HepG2 (cell line): ENCODE results near the gene DAPK1. TPM values are rescaled to one million over a fixed set of nuclear protein-coding genes. Genes with fewer than 3 reads are reported as not detected.

Source experiments
- ATF1 ChIP-seq: IDR thresholded peaks from 2 replicates; pipeline ENCODE4 v1.6.1; 2016; ENCODE audit warnings: mild to moderate bottlenecking, control low read depth
- CHCHD3 ChIP-seq: sonication (generic); formaldehyde crosslinking; IDR thresholded peaks from 2 replicates; pipeline ENCODE4 v1.8.0; 2022; ENCODE audit warnings: mild to moderate bottlenecking, missing genetic modification reagents, moderate library complexity
- EP300 ChIP-seq, 3 experiments: sonication (generic) in 1 of 3; formaldehyde crosslinking in 1 of 3; IDR thresholded peaks; 2 replicates each; pipeline versions ENCODE4 v1.5.1 to v1.6.1; 2011 to 2020; ENCODE audit warnings: low read depth in 2 of 3, low read length in 2 of 3, borderline replicate concordance in 1 of 3, improper control_type of control experiment in 1 of 3, mild to moderate bottlenecking in 1 of 3, missing genetic modification reagents in 1 of 3, moderate library complexity in 1 of 3
- FLYWCH1 ChIP-seq: sonication (generic); formaldehyde crosslinking; IDR thresholded peaks from 2 replicates; pipeline ENCODE4 v1.8.1; 2023; ENCODE audit warnings: mild to moderate bottlenecking, missing genetic modification reagents
- FOXM1 ChIP-seq: sonication (generic); formaldehyde crosslinking; IDR thresholded peaks from 2 replicates; pipeline ENCODE4 v1.5.0; 2020; ENCODE audit warnings: missing genetic modification reagents
- GATA4 ChIP-seq: sonication (generic); IDR thresholded peaks from 2 replicates; pipeline ENCODE4 v1.6.1; 2016; ENCODE audit warnings: antibody characterized with exemption, low read depth, borderline replicate concordance
- GATAD1 ChIP-seq: IDR thresholded peaks from 2 replicates; pipeline ENCODE4 v1.6.1; 2016; ENCODE audit warnings: missing genetic modification reagents, missing compliant biosample characterization
- KDM2A ChIP-seq: sonication (generic); formaldehyde crosslinking; IDR thresholded peaks from 2 replicates; pipeline ENCODE4 v1.4.0; 2020; ENCODE audit warnings: low read depth, missing genetic modification reagents, borderline replicate concordance
- KDM3A ChIP-seq: IDR thresholded peaks from 2 replicates; pipeline ENCODE4 v1.6.1; 2018; ENCODE audit warnings: low read depth, missing compliant biosample characterization
- KDM5B ChIP-seq: sonication (generic); formaldehyde crosslinking; IDR thresholded peaks from 2 replicates; pipeline ENCODE4 v1.4.0; 2020; ENCODE audit warnings: missing genetic modification reagents, mild to moderate bottlenecking, borderline replicate concordance
- MAF1 ChIP-seq: sonication (generic); formaldehyde crosslinking; IDR thresholded peaks from 2 replicates; pipeline ENCODE4 v1.5.0; 2020; ENCODE audit warnings: missing genetic modification reagents, borderline replicate concordance
- NAIF1 ChIP-seq: sonication (generic); formaldehyde crosslinking; IDR thresholded peaks from 2 replicates; pipeline ENCODE4 v1.5.0; 2020; ENCODE audit warnings: mild to moderate bottlenecking, missing genetic modification reagents, borderline replicate concordance
- PITX1 ChIP-seq: sonication (generic); formaldehyde crosslinking; IDR thresholded peaks from 2 replicates; pipeline ENCODE4 v1.5.1; 2020; ENCODE audit warnings: mild to moderate bottlenecking, missing genetic modification reagents
- REL ChIP-seq: sonication (generic); formaldehyde crosslinking; conservative IDR thresholded peaks from 2 replicates; pipeline ENCODE4 v1.8.0; 2022; ENCODE audit warnings: mild to moderate bottlenecking, missing genetic modification reagents, moderate library complexity
- TOE1 ChIP-seq: sonication (generic); formaldehyde crosslinking; IDR thresholded peaks from 2 replicates; pipeline ENCODE4 v1.4.0; 2020; ENCODE audit warnings: mild to moderate bottlenecking, missing genetic modification reagents
- TRIM24 ChIP-seq: sonication (generic); formaldehyde crosslinking; IDR thresholded peaks from 2 replicates; pipeline ENCODE4 v1.8.0; 2022; ENCODE audit warnings: mild to moderate bottlenecking, missing genetic modification reagents
- TSC22D2 ChIP-seq: sonication (generic); formaldehyde crosslinking; IDR thresholded peaks from 2 replicates; pipeline ENCODE4 v1.5.1; 2020; ENCODE audit warnings: missing genetic modification reagents, mild to moderate bottlenecking, borderline replicate concordance
- ZFP90 ChIP-seq: sonication (generic); formaldehyde crosslinking; IDR thresholded peaks from 2 replicates; pipeline ENCODE4 v1.8.0; 2022; ENCODE audit warnings: missing genetic modification reagents, mild to moderate bottlenecking, inconsistent platforms, borderline replicate concordance
- ZNF296 ChIP-seq: sonication (generic); formaldehyde crosslinking; conservative IDR thresholded peaks from 2 replicates; pipeline ENCODE4 v1.5.0; 2020; ENCODE audit warnings: mild to moderate bottlenecking, missing genetic modification reagents
- ZNF737 ChIP-seq: sonication (generic); formaldehyde crosslinking; IDR thresholded peaks from 2 replicates; pipeline ENCODE4 v1.5.0; 2020; ENCODE audit warnings: missing genetic modification reagents, mild to moderate bottlenecking, borderline replicate concordance
- polyA plus RNA-seq, 8 experiments: library from polyadenylated mRNA; depleted of rRNA in 3 of 8; stranded (reverse) in 7 of 8; unstranded in 1 of 8; fragments of >200 nt; fragmentation: Illumina TruSeq in 4 of 8; extraction: Trizol in 4 of 8; gene quantifications; 2 replicates each; pipeline versions ENCODE4 v1.2.1 to v1.2.3, GENCODE V29; 2011 to 2016; ENCODE audit warnings: low read depth in 4 of 8, missing spikeins in 1 of 8, mixed read lengths in 1 of 8; ENCODE audit not compliant: insufficient read depth in 1 of 8
- total RNA-seq, 5 experiments: library from RNA; depleted of rRNA; stranded (reverse); fragments of >200 nt; fragmentation: Illumina TruSeq; extraction: Trizol; gene quantifications; 2 replicates each; pipeline ENCODE4 v1.2.3, GENCODE V29; 2016; ENCODE audit warnings: low read depth in 1 of 5
- TF ChIP-seq, protein P1 (sequence below): sonication (generic); formaldehyde crosslinking; conservative IDR thresholded peaks from 2 replicates; pipeline ENCODE4 v1.4.0; 2020; ENCODE audit warnings: missing genetic modification reagents
- TF ChIP-seq, protein P2 (sequence below): sonication (generic); formaldehyde crosslinking; IDR thresholded peaks from 2 replicates; pipeline ENCODE4 v1.5.1; 2020; ENCODE audit warnings: mild to moderate bottlenecking, missing genetic modification reagents, borderline replicate concordance

Gene DAPK1
- total and polyA plus RNA-seq, 2 of the 13 experiments (the other 11 are each of a cell fraction or from before 2014, with no cell fraction given) = 35.7 to 35.9 TPM

DNA sequence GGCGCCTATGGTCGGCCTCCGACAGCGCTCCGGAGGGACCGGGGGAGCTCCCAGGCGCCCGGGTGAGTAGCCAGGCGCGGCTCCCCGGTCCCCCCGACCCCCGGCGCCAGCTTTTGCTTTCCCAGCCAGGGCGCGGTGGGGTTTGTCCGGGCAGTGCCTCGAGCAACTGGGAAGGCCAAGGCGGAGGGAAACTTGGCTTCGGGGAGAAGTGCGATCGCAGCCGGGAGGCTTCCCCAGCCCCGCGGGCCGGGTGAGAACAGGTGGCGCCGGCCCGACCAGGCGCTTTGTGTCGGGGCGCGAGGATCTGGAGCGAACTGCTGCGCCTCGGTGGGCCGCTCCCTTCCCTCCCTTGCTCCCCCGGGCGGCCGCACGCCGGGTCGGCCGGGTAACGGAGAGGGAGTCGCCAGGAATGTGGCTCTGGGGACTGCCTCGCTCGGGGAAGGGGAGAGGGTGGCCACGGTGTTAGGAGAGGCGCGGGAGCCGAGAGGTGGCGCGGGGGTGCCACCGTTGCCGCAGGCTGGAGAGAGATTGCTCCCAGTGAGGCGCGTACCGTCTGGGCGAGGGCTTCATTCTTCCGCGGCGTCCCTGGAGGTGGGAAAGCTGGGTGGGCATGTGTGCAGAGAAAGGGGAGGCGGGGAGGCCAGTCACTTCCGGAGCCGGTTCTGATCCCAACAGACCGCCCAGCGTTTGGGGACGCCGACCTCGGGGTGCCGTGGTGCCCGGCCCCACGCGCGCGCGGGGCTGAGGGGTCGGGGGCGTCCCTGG lies 561 bp downstream of the DAPK1 start (continued):
- TF ChIP-seq, protein P1, sequence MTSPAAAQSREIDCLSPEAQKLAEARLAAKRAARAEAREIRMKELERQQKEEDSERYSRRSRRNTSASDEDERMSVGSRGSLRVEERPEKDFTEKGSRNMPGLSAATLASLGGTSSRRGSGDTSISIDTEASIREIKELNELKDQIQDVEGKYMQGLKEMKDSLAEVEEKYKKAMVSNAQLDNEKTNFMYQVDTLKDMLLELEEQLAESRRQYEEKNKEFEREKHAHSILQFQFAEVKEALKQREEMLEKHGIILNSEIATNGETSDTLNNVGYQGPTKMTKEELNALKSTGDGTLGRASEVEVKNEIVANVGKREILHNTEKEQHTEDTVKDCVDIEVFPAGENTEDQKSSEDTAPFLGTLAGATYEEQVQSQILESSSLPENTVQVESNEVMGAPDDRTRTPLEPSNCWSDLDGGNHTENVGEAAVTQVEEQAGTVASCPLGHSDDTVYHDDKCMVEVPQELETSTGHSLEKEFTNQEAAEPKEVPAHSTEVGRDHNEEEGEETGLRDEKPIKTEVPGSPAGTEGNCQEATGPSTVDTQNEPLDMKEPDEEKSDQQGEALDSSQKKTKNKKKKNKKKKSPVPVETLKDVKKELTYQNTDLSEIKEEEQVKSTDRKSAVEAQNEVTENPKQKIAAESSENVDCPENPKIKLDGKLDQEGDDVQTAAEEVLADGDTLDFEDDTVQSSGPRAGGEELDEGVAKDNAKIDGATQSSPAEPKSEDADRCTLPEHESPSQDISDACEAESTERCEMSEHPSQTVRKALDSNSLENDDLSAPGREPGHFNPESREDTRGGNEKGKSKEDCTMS (CRISPR knock-in tag) = no peak
- TF ChIP-seq KDM2A = peak; percentile 49; the same call in 1 of the 2 replicates
- TF ChIP-seq KDM3A = peak; percentile 53; the same call in 1 of the 2 replicates
- TF ChIP-seq NAIF1 (CRISPR knock-in tag) = no peak
- TF ChIP-seq ZNF296 = no peak
- TF ChIP-seq ATF1 = no peak
- 0 out of 2 replicates have a peak, but pooled peaks have one; percentile 18 for TF ChIP-seq PITX1 (CRISPR knock-in tag)
- no peak for TF ChIP-seq TOE1 (CRISPR knock-in tag)
- no peak for TF ChIP-seq FOXM1 (CRISPR knock-in tag)
- TF ChIP-seq TRIM24 (CRISPR knock-in tag) = no peak
- no peak for TF ChIP-seq GATA4
- no peak for TF ChIP-seq ZFP90 (CRISPR knock-in tag)
- no peak for TF ChIP-seq MAF1
- no peak for TF ChIP-seq GATAD1
- TF ChIP-seq, protein P2, sequence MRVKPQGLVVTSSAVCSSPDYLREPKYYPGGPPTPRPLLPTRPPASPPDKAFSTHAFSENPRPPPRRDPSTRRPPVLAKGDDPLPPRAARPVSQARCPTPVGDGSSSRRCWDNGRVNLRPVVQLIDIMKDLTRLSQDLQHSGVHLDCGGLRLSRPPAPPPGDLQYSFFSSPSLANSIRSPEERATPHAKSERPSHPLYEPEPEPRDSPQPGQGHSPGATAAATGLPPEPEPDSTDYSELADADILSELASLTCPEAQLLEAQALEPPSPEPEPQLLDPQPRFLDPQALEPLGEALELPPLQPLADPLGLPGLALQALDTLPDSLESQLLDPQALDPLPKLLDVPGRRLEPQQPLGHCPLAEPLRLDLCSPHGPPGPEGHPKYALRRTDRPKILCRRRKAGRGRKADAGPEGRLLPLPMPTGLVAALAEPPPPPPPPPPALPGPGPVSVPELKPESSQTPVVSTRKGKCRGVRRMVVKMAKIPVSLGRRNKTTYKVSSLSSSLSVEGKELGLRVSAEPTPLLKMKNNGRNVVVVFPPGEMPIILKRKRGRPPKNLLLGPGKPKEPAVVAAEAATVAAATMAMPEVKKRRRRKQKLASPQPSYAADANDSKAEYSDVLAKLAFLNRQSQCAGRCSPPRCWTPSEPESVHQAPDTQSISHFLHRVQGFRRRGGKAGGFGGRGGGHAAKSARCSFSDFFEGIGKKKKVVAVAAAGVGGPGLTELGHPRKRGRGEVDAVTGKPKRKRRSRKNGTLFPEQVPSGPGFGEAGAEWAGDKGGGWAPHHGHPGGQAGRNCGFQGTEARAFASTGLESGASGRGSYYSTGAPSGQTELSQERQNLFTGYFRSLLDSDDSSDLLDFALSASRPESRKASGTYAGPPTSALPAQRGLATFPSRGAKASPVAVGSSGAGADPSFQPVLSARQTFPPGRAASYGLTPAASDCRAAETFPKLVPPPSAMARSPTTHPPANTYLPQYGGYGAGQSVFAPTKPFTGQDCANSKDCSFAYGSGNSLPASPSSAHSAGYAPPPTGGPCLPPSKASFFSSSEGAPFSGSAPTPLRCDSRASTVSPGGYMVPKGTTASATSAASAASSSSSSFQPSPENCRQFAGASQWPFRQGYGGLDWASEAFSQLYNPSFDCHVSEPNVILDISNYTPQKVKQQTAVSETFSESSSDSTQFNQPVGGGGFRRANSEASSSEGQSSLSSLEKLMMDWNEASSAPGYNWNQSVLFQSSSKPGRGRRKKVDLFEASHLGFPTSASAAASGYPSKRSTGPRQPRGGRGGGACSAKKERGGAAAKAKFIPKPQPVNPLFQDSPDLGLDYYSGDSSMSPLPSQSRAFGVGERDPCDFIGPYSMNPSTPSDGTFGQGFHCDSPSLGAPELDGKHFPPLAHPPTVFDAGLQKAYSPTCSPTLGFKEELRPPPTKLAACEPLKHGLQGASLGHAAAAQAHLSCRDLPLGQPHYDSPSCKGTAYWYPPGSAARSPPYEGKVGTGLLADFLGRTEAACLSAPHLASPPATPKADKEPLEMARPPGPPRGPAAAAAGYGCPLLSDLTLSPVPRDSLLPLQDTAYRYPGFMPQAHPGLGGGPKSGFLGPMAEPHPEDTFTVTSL (CRISPR knock-in tag) = 0 out of 2 replicates have a peak, but pooled peaks have one; percentile 44
- TF ChIP-seq TSC22D2 (CRISPR knock-in tag) = no peak
- no peak for TF ChIP-seq FLYWCH1 (CRISPR knock-in tag)
- no peak for TF ChIP-seq EP300 (IDR thresholded peaks at IDR 0.05; ENCODE audit: low read depth in 2 of 2, low read length in 2 of 2)
- TF ChIP-seq EP300 (CRISPR knock-in tag; IDR thresholded peaks at IDR 0.05; ENCODE audit: borderline replicate concordance) = no peak
- TF ChIP-seq KDM5B (CRISPR knock-in tag) = peak; percentile 56; the same call in 1 of the 2 replicates
- TF ChIP-seq ZNF737 (CRISPR knock-in tag) = no peak
- no peak for TF ChIP-seq CHCHD3 (CRISPR knock-in tag)
- peak; percentile 78; the same call in 1 of the 2 replicates for TF ChIP-seq REL (CRISPR knock-in tag)
